DOHH2 (cell line): ENCODE measurements around the gene WHRN.

Source experiments
- CTCF ChIP-seq: fragments of 200-600 bp; sonication (generic); IDR thresholded peaks from one replicate; pipeline ENCODE4 v1.5.1; 2014; ENCODE audit warnings: antibody characterized with exemption, mild to moderate bottlenecking, low read depth, low read length; ENCODE audit not compliant: poor library complexity, severe bottlenecking
- EZH2phosphoT487 ChIP-seq: fragments of 200-600 bp; sonication (generic); IDR thresholded peaks from 2 replicates; pipeline ENCODE4 v1.6.1; 2017; ENCODE audit warnings: borderline replicate concordance, mild to moderate bottlenecking, antibody characterized with exemption, low read length, moderate library complexity, mixed read lengths

GRCh38 chr9:114416290-114416689 is 89.0 kb downstream of the WHRN start:
- no peak for TF ChIP-seq CTCF
- no peak for TF ChIP-seq EZH2phosphoT487
